Measurements from ENCODE around the gene ZDHHC18. TPM values are rescaled to one million over a fixed set of nuclear protein-coding genes. Genes with fewer than 3 reads are reported as not detected.

Gene ZDHHC18
- total and polyA plus RNA-seq, 2 of the 8 experiments (the other 6 are each of a cell fraction or from before 2014, with no cell fraction given), result 29.7 to 49.8 TPM

- DNase-seq (ENCODE audit: low read depth in 1 of 2, low spot score in 2 of 2), result no peak
- H3K4me1 ChIP-seq (replicated peaks in 1 of 4; ENCODE audit: control insufficient read depth in 3 of 4, insufficient read depth in 4 of 4, low read length in 3 of 4), result peaks cover 0 to 8% (median 3%) of the 10 kb centered on the region in 4 experiments; a peak in 3 of 7 replicates
- H3K23me2 ChIP-seq (ENCODE audit: low read depth, low read length), result peaks cover 8% of the 10 kb centered on the region
- H4K91ac ChIP-seq (replicated peaks; ENCODE audit: insufficient read length, low read length), result no peak overlapping the region
- no peak overlapping the region for H4K5ac ChIP-seq (ENCODE audit: insufficient read length, low read depth, low read length)
- no peaks in the 10 kb centered on the region for H3K9me3 ChIP-seq (ENCODE audit: insufficient read depth in 2 of 2, low read depth in 1 of 2, low read length in 1 of 2)
- no peak overlapping the region for H3K4ac ChIP-seq (replicated peaks; ENCODE audit: insufficient read length, low read depth, low read length)
- no peak overlapping the region for H3K4me3 ChIP-seq (ENCODE audit: extremely low read depth in 1 of 4, insufficient read depth in 2 of 4, low read depth in 3 of 4, low read length in 4 of 4)
- FAIRE-seq, result no peak
- no peak overlapping the region for H2AFZ ChIP-seq (ENCODE audit: low read length)
- no peak overlapping the region for H3K23ac ChIP-seq (ENCODE audit: insufficient read length)
- no peak overlapping the region for H3K56ac ChIP-seq (replicated peaks; ENCODE audit: insufficient read length, low read depth, low read length)
- H3K27ac ChIP-seq (ENCODE audit: low read depth, low read length), result no peak overlapping the region
- no peaks in the 10 kb centered on the region for H3K27me3 ChIP-seq (replicated peaks in 1 of 4; ENCODE audit: control insufficient read depth in 3 of 4, extremely low read depth in 1 of 4, insufficient read depth in 3 of 4, low read length in 3 of 4)
- H2BK12ac ChIP-seq (ENCODE audit: low read depth, low read length), result no peak overlapping the region
- ChIA-PET CTCF (ENCODE audit: partially characterized antibody) (interaction anchor here (0.6 to 4.9 kb wide), 3 partner anchors 9 to 1410 kb away, joined by 3 to 27 read pairs (median 3); partner anchors contain the start of gene GPN2), POLR2A (ENCODE audit: partially characterized antibody) (interaction anchor here (0.6 to 4.1 kb wide), 4 partner anchors 8 to 359 kb away, joined by 3 to 66 read pairs (median 3); partner anchors contain the start of gene GPN2)
- H3K14ac ChIP-seq (ENCODE audit: insufficient read length), result no peak overlapping the region
- H3K4me2 ChIP-seq (ENCODE audit: insufficient read depth in 1 of 2, low read depth in 2 of 2, low read length in 2 of 2), result no peak overlapping the region
- H3K79me2 ChIP-seq (ENCODE audit: control insufficient read depth in 1 of 2, insufficient read depth in 2 of 2, low read length in 2 of 2), result peaks cover 6 to 16% of the 10 kb centered on the region in 2 experiments
- H2BK20ac ChIP-seq (ENCODE audit: low read length), result no peak overlapping the region
- no peak overlapping the region for H2BK5ac ChIP-seq (ENCODE audit: low read depth, low read length)
- no peak overlapping the region for H2AK5ac ChIP-seq (ENCODE audit: low read depth, low read length)
- no peak overlapping the region for H3K18ac ChIP-seq (ENCODE audit: extremely low read depth, low read length)
- H2BK15ac ChIP-seq (ENCODE audit: low read length), result no peak overlapping the region
- peaks cover 2 to 6% of the 10 kb centered on the region in 2 experiments for H4K20me1 ChIP-seq (replicated peaks in 1 of 2; ENCODE audit: control insufficient read depth in 1 of 2, insufficient read depth in 2 of 2, low read length in 2 of 2)
- H2BK120ac ChIP-seq (replicated peaks; ENCODE audit: low read depth, low read length), result no peak overlapping the region
- 93% methylated on average over 9 of the region's 9 CpGs; no CpG with 5 or more reads in 1 of the 2 experiments for WGBS, 2 experiments (ENCODE audit: extremely low coverage in 1 of 2, insufficient coverage in 1 of 2, insufficient read length in 1 of 2, insufficient replicate concordance in 2 of 2, low coverage in 1 of 2, low lambda C conversion rate in 2 of 2, missing lambda C conversion rate in 1 of 2)
- no peak overlapping the region for H4K8ac ChIP-seq (ENCODE audit: extremely low read depth, insufficient read depth, low read length)
- peaks cover 8 to 29% (median 13%) of the 10 kb centered on the region in 4 experiments; a peak in 7 of 8 replicates for H3K36me3 ChIP-seq (ENCODE audit: control insufficient read depth in 2 of 4, insufficient read depth in 4 of 4, low read length in 3 of 4)
- TF ChIP-seq CEBPB (IDR thresholded peaks at IDR 0.05; ENCODE audit: low read depth, low read length), result no peak
- no peak overlapping the region for H3K9ac ChIP-seq (replicated peaks in 1 of 4; ENCODE audit: extremely low read depth in 1 of 4, low read depth in 3 of 4, low read length in 3 of 4)
- H3K79me1 ChIP-seq (ENCODE audit: low read depth, low read length), result peaks cover 7% of the 10 kb centered on the region; the same call in 1 of the 2 replicates
Observed at GRCh38 chr1:26897351-26897750, 70.9 kb downstream of the ZDHHC18 start.

All from H1 (cell line).